WTC11 (cell line): Measurements from ENCODE around the gene EIF6.

Experiments used
- CREB1 ChIP-seq: sonication (generic); formaldehyde crosslinking; IDR thresholded peaks from 2 replicates; pipeline ENCODE4 v1.8.0; 2023; ENCODE audit warnings: mild to moderate bottlenecking, missing genetic modification reagents
- ELF4 ChIP-seq: sonication (generic); formaldehyde crosslinking; IDR thresholded peaks from 2 replicates; pipeline ENCODE4 v1.8.1; 2022; ENCODE audit warnings: low read depth, mild to moderate bottlenecking, moderate library complexity, missing genetic modification reagents
- FOXJ3 ChIP-seq: sonication (generic); formaldehyde crosslinking; IDR thresholded peaks from 2 replicates; pipeline ENCODE4 v1.9.0; 2021; ENCODE audit warnings: missing genetic modification reagents, mild to moderate bottlenecking, borderline replicate concordance
- JAZF1 ChIP-seq: fragments of 250-450 bp; sonication (Bioruptor Pico); IDR thresholded peaks from 2 replicates; pipeline ENCODE4 v1.9.0; 2021; ENCODE audit warnings: moderate library complexity, mild to moderate bottlenecking, inconsistent platforms
- NFE2L1 ChIP-seq: sonication (generic); formaldehyde crosslinking; IDR thresholded peaks from 2 replicates; pipeline ENCODE4 v1.8.1; 2023; ENCODE audit warnings: missing genetic modification reagents
- NR1H2 ChIP-seq: sonication (generic); formaldehyde crosslinking; IDR thresholded peaks from 2 replicates; pipeline ENCODE4 v1.9.0; 2021; ENCODE audit warnings: mild to moderate bottlenecking, moderate library complexity, missing genetic modification reagents
- TP53 ChIP-seq: sonication (generic); formaldehyde crosslinking; IDR thresholded peaks from 2 replicates; pipeline ENCODE4 v1.8.1; 2023; ENCODE audit warnings: mild to moderate bottlenecking, missing genetic modification reagents
- ZNF138 ChIP-seq: sonication (generic); formaldehyde crosslinking; conservative IDR thresholded peaks from 2 replicates; pipeline ENCODE4 v1.8.1; 2022; ENCODE audit warnings: mild to moderate bottlenecking, moderate library complexity, missing genetic modification reagents
- ZNF416 ChIP-seq: fragments of 250-450 bp; sonication (Bioruptor Pico); IDR thresholded peaks from 2 replicates; pipeline ENCODE4 v1.9.0; 2021; ENCODE audit warnings: mild to moderate bottlenecking, inconsistent platforms
- TF ChIP-seq, protein P1 (sequence below): sonication (generic); formaldehyde crosslinking; IDR thresholded peaks from 2 replicates; pipeline ENCODE4 v1.8.0; 2022; ENCODE audit warnings: mild to moderate bottlenecking, missing genetic modification reagents
- TF ChIP-seq, protein P2 (sequence below): fragments of 200-600 bp; IDR thresholded peaks from 2 replicates; pipeline ENCODE4 v1.8.0; 2022; ENCODE audit warnings: antibody characterized with exemption
- TF ChIP-seq, protein P3 (sequence below): sonication (generic); formaldehyde crosslinking; IDR thresholded peaks from 2 replicates; pipeline ENCODE4 v1.8.1; 2023; ENCODE audit warnings: mild to moderate bottlenecking, missing genetic modification reagents, moderate library complexity
- TF ChIP-seq, protein P4 (sequence below): sonication (generic); formaldehyde crosslinking; IDR thresholded peaks from 2 replicates; pipeline ENCODE4 v1.8.1; 2022; ENCODE audit warnings: mild to moderate bottlenecking, moderate library complexity, missing genetic modification reagents
- TF ChIP-seq, protein P5 (sequence below): sonication (generic); formaldehyde crosslinking; IDR thresholded peaks from 2 replicates; pipeline ENCODE4 v1.8.0; 2023; ENCODE audit warnings: missing genetic modification reagents

DNA sequence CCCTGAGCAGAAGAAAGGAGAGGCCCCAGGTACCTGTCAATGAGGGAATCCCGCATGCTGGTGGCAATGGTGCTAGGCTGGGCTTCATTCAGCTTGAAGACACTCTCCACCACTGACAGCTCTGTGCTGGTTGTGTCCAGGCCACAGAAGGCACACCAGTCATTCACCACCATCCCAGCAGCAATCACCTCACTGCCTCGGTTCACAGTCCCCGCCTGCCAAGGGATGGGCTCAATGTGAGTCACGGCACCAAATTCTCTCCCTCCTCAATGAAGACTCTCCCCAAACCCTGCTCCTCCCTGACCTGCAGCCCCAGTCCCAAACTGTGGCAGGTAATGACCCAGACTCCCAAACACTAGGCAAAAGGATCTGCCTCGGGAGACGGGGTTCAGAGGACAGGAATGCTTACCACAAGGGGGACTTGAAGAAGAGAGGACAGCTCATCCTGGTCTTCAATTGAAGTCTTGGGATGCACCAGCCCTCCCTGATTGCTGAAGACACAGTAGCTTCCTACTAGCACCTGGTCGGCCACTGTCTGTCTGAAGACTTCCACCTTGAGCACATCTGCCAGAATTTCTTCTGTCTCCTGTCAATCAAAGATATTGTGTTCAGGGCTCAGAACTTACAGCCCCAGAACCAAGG lies 4.9 kb downstream of the EIF6 start:
- no peak for TF ChIP-seq TP53 (CRISPR knock-in tag)
- TF ChIP-seq, protein P1, sequence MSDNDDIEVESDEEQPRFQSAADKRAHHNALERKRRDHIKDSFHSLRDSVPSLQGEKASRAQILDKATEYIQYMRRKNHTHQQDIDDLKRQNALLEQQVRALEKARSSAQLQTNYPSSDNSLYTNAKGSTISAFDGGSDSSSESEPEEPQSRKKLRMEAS: no peak
- TF ChIP-seq, protein P2, sequence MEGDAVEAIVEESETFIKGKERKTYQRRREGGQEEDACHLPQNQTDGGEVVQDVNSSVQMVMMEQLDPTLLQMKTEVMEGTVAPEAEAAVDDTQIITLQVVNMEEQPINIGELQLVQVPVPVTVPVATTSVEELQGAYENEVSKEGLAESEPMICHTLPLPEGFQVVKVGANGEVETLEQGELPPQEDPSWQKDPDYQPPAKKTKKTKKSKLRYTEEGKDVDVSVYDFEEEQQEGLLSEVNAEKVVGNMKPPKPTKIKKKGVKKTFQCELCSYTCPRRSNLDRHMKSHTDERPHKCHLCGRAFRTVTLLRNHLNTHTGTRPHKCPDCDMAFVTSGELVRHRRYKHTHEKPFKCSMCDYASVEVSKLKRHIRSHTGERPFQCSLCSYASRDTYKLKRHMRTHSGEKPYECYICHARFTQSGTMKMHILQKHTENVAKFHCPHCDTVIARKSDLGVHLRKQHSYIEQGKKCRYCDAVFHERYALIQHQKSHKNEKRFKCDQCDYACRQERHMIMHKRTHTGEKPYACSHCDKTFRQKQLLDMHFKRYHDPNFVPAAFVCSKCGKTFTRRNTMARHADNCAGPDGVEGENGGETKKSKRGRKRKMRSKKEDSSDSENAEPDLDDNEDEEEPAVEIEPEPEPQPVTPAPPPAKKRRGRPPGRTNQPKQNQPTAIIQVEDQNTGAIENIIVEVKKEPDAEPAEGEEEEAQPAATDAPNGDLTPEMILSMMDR: no peak
- no peak for TF ChIP-seq NFE2L1 (CRISPR knock-in tag)
- TF ChIP-seq, protein P3, sequence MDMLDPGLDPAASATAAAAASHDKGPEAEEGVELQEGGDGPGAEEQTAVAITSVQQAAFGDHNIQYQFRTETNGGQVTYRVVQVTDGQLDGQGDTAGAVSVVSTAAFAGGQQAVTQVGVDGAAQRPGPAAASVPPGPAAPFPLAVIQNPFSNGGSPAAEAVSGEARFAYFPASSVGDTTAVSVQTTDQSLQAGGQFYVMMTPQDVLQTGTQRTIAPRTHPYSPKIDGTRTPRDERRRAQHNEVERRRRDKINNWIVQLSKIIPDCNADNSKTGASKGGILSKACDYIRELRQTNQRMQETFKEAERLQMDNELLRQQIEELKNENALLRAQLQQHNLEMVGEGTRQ (CRISPR knock-in tag): no peak
- no peak for TF ChIP-seq CREB1
- no peak for TF ChIP-seq ZNF138 (CRISPR knock-in tag)
- TF ChIP-seq, protein P4, sequence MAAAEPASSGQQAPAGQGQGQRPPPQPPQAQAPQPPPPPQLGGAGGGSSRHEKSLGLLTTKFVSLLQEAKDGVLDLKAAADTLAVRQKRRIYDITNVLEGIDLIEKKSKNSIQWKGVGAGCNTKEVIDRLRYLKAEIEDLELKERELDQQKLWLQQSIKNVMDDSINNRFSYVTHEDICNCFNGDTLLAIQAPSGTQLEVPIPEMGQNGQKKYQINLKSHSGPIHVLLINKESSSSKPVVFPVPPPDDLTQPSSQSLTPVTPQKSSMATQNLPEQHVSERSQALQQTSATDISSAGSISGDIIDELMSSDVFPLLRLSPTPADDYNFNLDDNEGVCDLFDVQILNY (CRISPR knock-in tag): no peak
- TF ChIP-seq ELF4 (CRISPR knock-in tag): no peak
- TF ChIP-seq, protein P5, sequence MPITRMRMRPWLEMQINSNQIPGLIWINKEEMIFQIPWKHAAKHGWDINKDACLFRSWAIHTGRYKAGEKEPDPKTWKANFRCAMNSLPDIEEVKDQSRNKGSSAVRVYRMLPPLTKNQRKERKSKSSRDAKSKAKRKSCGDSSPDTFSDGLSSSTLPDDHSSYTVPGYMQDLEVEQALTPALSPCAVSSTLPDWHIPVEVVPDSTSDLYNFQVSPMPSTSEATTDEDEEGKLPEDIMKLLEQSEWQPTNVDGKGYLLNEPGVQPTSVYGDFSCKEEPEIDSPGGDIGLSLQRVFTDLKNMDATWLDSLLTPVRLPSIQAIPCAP: no peak
- no peak for TF ChIP-seq FOXJ3 (CRISPR knock-in tag)
- TF ChIP-seq JAZF1 (CRISPR knock-in tag): no peak
- TF ChIP-seq NR1H2 (CRISPR knock-in tag): no peak
- no peak for TF ChIP-seq ZNF416 (CRISPR knock-in tag)
